RWPE1 (cell line): ENCODE results near the gene ABL1.

Experiments
- CTCF ChIA-PET: fragments of 350-600 bp; sonication (Branson Sonifier 250); formaldehyde crosslinking; extraction: SDS; loops from one replicate; lab custom pipeline; 2021; lab: Yijun Ruan, JAX
- POLR2A ChIA-PET: fragments of 400-600 bp; formaldehyde crosslinking; extraction: SDS; loops from one replicate; lab custom pipeline; 2020; ENCODE audit warnings: antibody characterized with exemption; ENCODE audit not compliant: low non-redundant PET; lab: Yijun Ruan, JAX
- DNase-seq: peaks from one replicate; pipeline ENCODE4 v3.0.0; 2012; ENCODE audit warnings: low spot score
- H3K27ac ChIP-seq: fragments of 450-650 bp; 2 replicates; pipeline ENCODE4 v1.5.1; 2017
- CTCF ChIP-seq: fragments of 450-650 bp; conservative IDR thresholded peaks from 2 replicates; pipeline ENCODE4 v1.5.1; 2017; ENCODE audit warnings: low read depth, mild to moderate bottlenecking

ABL1 gene

GRCh38 chr9:130898552-130898852 lies 63.4 kb downstream of the ABL1 start:
- POLR2A ChIA-PET: no interaction called here
- DNase-seq: no peak
- TF ChIP-seq CTCF: no peak
- H3K27ac ChIP-seq: no peak overlapping the region
- CTCF ChIA-PET: interaction anchor here (0.6 to 1.5 kb wide), 3 partner anchors 16 to 100 kb away, joined by 4 to 6 read pairs (median 5); no protein-coding TSS in a partner anchor

GRCh38 chr9:130899051-130899748 lies 64.1 kb downstream of the ABL1 start:
- CTCF ChIA-PET: interaction anchor here (0.6 to 1.5 kb wide), 4 partner anchors 32 to 147 kb away, joined by 3 to 6 read pairs (median 4); no protein-coding TSS in a partner anchor
- TF ChIP-seq CTCF: no peak
- POLR2A ChIA-PET: no interaction called here
- H3K27ac ChIP-seq: no peak overlapping the region
- DNase-seq: no peak

GRCh38 chr9:130900701-130901497 lies 65.8 kb downstream of the ABL1 start:
- no peak overlapping the region for H3K27ac ChIP-seq
- CTCF ChIA-PET: interaction anchor here (0.6 kb wide), 1 partner anchor 33 kb away, joined by 3 read pairs; no protein-coding TSS in a partner anchor

GRCh38 chr9:130901498-130902203 lies 66.6 kb downstream of the ABL1 start:
- CTCF ChIA-PET: interaction anchor here (0.6 to 1.0 kb wide), 3 partner anchors 34 to 168 kb away, joined by 3 read pairs; no protein-coding TSS in a partner anchor
- no peak for TF ChIP-seq CTCF
- DNase-seq: no peak

More at GRCh38 chr9:130900701-130901497, 65.8 kb downstream of the ABL1 start:
- no peak for DNase-seq
- POLR2A ChIA-PET: interaction anchor here (0.6 kb wide), 1 partner anchor 126 kb away, joined by 3 read pairs; no protein-coding TSS in a partner anchor
- no peak for TF ChIP-seq CTCF

GRCh38 chr9:130902204-130903185 lies 67.4 kb downstream of the ABL1 start:
- ChIA-PET POLR2A (no interaction called here), CTCF (interaction anchor here (1.0 kb wide), 1 partner anchor 95 kb away, joined by 3 read pairs; no protein-coding TSS in a partner anchor)
- DNase-seq: no peak
- no peak overlapping the region for H3K27ac ChIP-seq
- no peak for TF ChIP-seq CTCF

More at GRCh38 chr9:130901498-130902203, 66.6 kb downstream of the ABL1 start:
- H3K27ac ChIP-seq: no peak overlapping the region
- POLR2A ChIA-PET: no interaction called here
